HepG2 (cell line): Measurements from ENCODE around the gene CYP4F22. TPM values are rescaled to one million over a fixed set of nuclear protein-coding genes. Genes with fewer than 3 reads are reported as not detected.

Source experiments
- HNF1B ChIP-seq: sonication (generic); formaldehyde crosslinking; IDR thresholded peaks from 2 replicates; pipeline ENCODE4 v1.5.1; 2020; ENCODE audit warnings: mild to moderate bottlenecking, moderate library complexity, missing genetic modification reagents
- IRF9 ChIP-seq: sonication (generic); formaldehyde crosslinking; IDR thresholded peaks from 2 replicates; pipeline ENCODE4 v1.8.0; 2022; ENCODE audit warnings: missing genetic modification reagents, mild to moderate bottlenecking, borderline replicate concordance
- MTA1 ChIP-seq: sonication (generic); formaldehyde crosslinking; IDR thresholded peaks from 2 replicates; pipeline ENCODE4 v1.4.0; 2020; ENCODE audit warnings: missing genetic modification reagents, mild to moderate bottlenecking, borderline replicate concordance
- SMC3 ChIP-seq: IDR thresholded peaks from 2 replicates; pipeline ENCODE4 v1.6.1; 2011; ENCODE audit warnings: low read length, improper control_type of control experiment
- STAG1 ChIP-seq: sonication (generic); formaldehyde crosslinking; IDR thresholded peaks from 2 replicates; pipeline ENCODE4 v1.4.0; 2020; ENCODE audit warnings: missing genetic modification reagents
- TRIM22 ChIP-seq: fragments of 450-650 bp; IDR thresholded peaks from 2 replicates; pipeline ENCODE4 v1.6.1; 2017
- UBTF ChIP-seq: sonication (generic); formaldehyde crosslinking; IDR thresholded peaks from 2 replicates; pipeline ENCODE4 v1.4.0; 2020; ENCODE audit warnings: mild to moderate bottlenecking, missing genetic modification reagents
- USF2 ChIP-seq, 2 experiments: sonication (generic) in 1 of 2; formaldehyde crosslinking in 1 of 2; IDR thresholded peaks; 2 replicates each; pipeline versions ENCODE4 v1.5.1 to v1.6.1; 2011 to 2020; ENCODE audit warnings: borderline replicate concordance in 1 of 2, low read depth in 1 of 2, low read length in 1 of 2, mild to moderate bottlenecking in 1 of 2, missing genetic modification reagents in 1 of 2, moderate library complexity in 1 of 2
- ZMYM2 ChIP-seq: sonication (generic); formaldehyde crosslinking; IDR thresholded peaks from 2 replicates; pipeline ENCODE4 v1.8.0; 2022; ENCODE audit warnings: mild to moderate bottlenecking, missing genetic modification reagents
- ZNF280D ChIP-seq: sonication (generic); formaldehyde crosslinking; IDR thresholded peaks from 2 replicates; pipeline ENCODE4 v1.5.1; 2020; ENCODE audit warnings: mild to moderate bottlenecking, missing genetic modification reagents
- ZNF430 ChIP-seq: sonication (generic); formaldehyde crosslinking; IDR thresholded peaks from 2 replicates; pipeline ENCODE4 v1.9.0; 2021; ENCODE audit warnings: mild to moderate bottlenecking, missing genetic modification reagents
- polyA plus RNA-seq, 8 experiments: library from polyadenylated mRNA; depleted of rRNA in 3 of 8; stranded (reverse) in 7 of 8; unstranded in 1 of 8; fragments of >200 nt; fragmentation: Illumina TruSeq in 4 of 8; extraction: Trizol in 4 of 8; gene quantifications; 2 replicates each; pipeline versions ENCODE4 v1.2.1 to v1.2.3, GENCODE V29; 2011 to 2016; ENCODE audit warnings: low read depth in 4 of 8, missing spikeins in 1 of 8, mixed read lengths in 1 of 8; ENCODE audit not compliant: insufficient read depth in 1 of 8
- total RNA-seq, 5 experiments: library from RNA; depleted of rRNA; stranded (reverse); fragments of >200 nt; fragmentation: Illumina TruSeq; extraction: Trizol; gene quantifications; 2 replicates each; pipeline ENCODE4 v1.2.3, GENCODE V29; 2016; ENCODE audit warnings: low read depth in 1 of 5
- TF ChIP-seq, protein P1 (sequence below): sonication (generic); formaldehyde crosslinking; IDR thresholded peaks from 2 replicates; pipeline ENCODE4 v1.9.0; 2022; ENCODE audit warnings: missing genetic modification reagents, mild to moderate bottlenecking, borderline replicate concordance

The CYP4F22 gene
- total and polyA plus RNA-seq, 2 of the 13 experiments (the other 11 are each of a cell fraction or from before 2014, with no cell fraction given) = 0.05 TPM; not detected in 1

- TF ChIP-seq UBTF (CRISPR knock-in tag) (peak; percentile 51), MTA1 (CRISPR knock-in tag) (peak; percentile 74; the same call in 1 of the 2 replicates), SMC3 (peak; percentile 90), HNF1B (CRISPR knock-in tag) (peak; percentile 76; the same call in 1 of the 2 replicates), IRF9 (CRISPR knock-in tag) (peak; percentile 73; the same call in 1 of the 2 replicates), USF2 (IDR thresholded peaks at IDR 0.05; ENCODE audit: low read depth, low read length) (peak; percentile 57), USF2 (CRISPR knock-in tag; IDR thresholded peaks at IDR 0.05; ENCODE audit: borderline replicate concordance) (peak; percentile 89; the same call in 1 of the 2 replicates), ZMYM2 (CRISPR knock-in tag) (peak; percentile 94), STAG1 (peak; percentile 98), ZNF280D (CRISPR knock-in tag) (0 out of 2 replicates have a peak, but pooled peaks have one; percentile 21), ZNF430 (CRISPR knock-in tag) (peak; percentile 50; the same call in 1 of the 2 replicates), TRIM22 (no peak)
- TF ChIP-seq, protein P1, sequence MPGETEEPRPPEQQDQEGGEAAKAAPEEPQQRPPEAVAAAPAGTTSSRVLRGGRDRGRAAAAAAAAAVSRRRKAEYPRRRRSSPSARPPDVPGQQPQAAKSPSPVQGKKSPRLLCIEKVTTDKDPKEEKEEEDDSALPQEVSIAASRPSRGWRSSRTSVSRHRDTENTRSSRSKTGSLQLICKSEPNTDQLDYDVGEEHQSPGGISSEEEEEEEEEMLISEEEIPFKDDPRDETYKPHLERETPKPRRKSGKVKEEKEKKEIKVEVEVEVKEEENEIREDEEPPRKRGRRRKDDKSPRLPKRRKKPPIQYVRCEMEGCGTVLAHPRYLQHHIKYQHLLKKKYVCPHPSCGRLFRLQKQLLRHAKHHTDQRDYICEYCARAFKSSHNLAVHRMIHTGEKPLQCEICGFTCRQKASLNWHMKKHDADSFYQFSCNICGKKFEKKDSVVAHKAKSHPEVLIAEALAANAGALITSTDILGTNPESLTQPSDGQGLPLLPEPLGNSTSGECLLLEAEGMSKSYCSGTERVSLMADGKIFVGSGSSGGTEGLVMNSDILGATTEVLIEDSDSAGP (CRISPR knock-in tag) = peak; percentile 92
Measured at GRCh38 chr19:15555759-15556633, 47.7 kb downstream of the CYP4F22 start (continued).
